Liver (tissue), 9 donors: ENCODE data around the gene SEMA4C. TPM values are rescaled to one million over a fixed set of nuclear protein-coding genes. Genes with fewer than 3 reads are reported as not detected.

Experiments
- DNase-seq: peaks from one replicate; pipeline ENCODE4 v3.0.0-alpha.2; 2017; ENCODE audit warnings: low spot score
- H3K27ac ChIP-seq, 2 donors: one replicate each; pipeline ENCODE4 v1.7.0; 2013; ENCODE audit warnings: inconsistent platforms in 2 of 2, low read length in 2 of 2, control low read depth in 1 of 2, low read depth in 1 of 2, mild to moderate bottlenecking in 1 of 2
- H3K27me3 ChIP-seq, 4 donors: one replicate each; pipeline versions ENCODE4 v1.6.1 to v1.7.0; 2013; ENCODE audit warnings: low read length in 3 of 4, inconsistent platforms in 1 of 4, mild to moderate bottlenecking in 1 of 4, moderate library complexity in 1 of 4; ENCODE audit not compliant: control insufficient read depth in 4 of 4, insufficient read depth in 4 of 4
- H3K36me3 ChIP-seq, 4 donors: one replicate each; pipeline versions ENCODE4 v1.6.1 to v1.7.0; 2013; ENCODE audit warnings: low read length in 3 of 4, mild to moderate bottlenecking in 3 of 4, low read depth in 1 of 4, moderate library complexity in 1 of 4; ENCODE audit not compliant: control insufficient read depth in 4 of 4, insufficient read depth in 3 of 4
- H3K4me1 ChIP-seq, 4 donors: one replicate each; pipeline versions ENCODE4 v1.6.1 to v1.7.0; 2013; ENCODE audit warnings: low read length in 3 of 4, mild to moderate bottlenecking in 3 of 4, moderate library complexity in 1 of 4; ENCODE audit not compliant: control insufficient read depth in 4 of 4, insufficient read depth in 4 of 4
- H3K4me3 ChIP-seq, 3 donors: one replicate each; pipeline versions ENCODE4 v1.6.1 to v1.7.0; 2013; ENCODE audit warnings: low read length in 3 of 3, control low read depth in 1 of 3, low read depth in 1 of 3, mild to moderate bottlenecking in 1 of 3
- H3K9ac ChIP-seq, 2 donors: one replicate each; pipeline ENCODE4 v1.7.0; 2013; ENCODE audit warnings: low read length in 2 of 2, mild to moderate bottlenecking in 2 of 2, moderate library complexity in 2 of 2, control low read depth in 1 of 2, low read depth in 1 of 2
- H3K9me3 ChIP-seq, 4 donors: one replicate each; pipeline versions ENCODE4 v1.6.1 to v1.7.0; 2013; ENCODE audit warnings: low read length in 3 of 4; ENCODE audit not compliant: control insufficient read depth in 4 of 4
- EGR1 ChIP-seq, 2 donors: IDR thresholded peaks; 2 replicates each; pipeline ENCODE4 v1.6.1; 2016 to 2018; ENCODE audit warnings: antibody characterized with exemption in 2 of 2, low read depth in 2 of 2
- FOXA1 ChIP-seq: IDR thresholded peaks from 2 replicates; pipeline ENCODE4 v1.6.1; 2016; ENCODE audit warnings: antibody characterized with exemption
- FOXA2 ChIP-seq: IDR thresholded peaks from 2 replicates; pipeline ENCODE4 v1.6.1; 2016; ENCODE audit warnings: antibody characterized with exemption
- GABPA ChIP-seq, 2 donors: IDR thresholded peaks in 1 of 2; conservative IDR thresholded peaks in 1 of 2; 2 replicates each; pipeline ENCODE4 v1.6.1; 2016; ENCODE audit warnings: antibody characterized with exemption in 2 of 2, mild to moderate bottlenecking in 1 of 2, moderate library complexity in 1 of 2
- HNF4A ChIP-seq, 2 donors: conservative IDR thresholded peaks; 2 replicates each; pipeline ENCODE4 v1.6.1; 2016; ENCODE audit warnings: antibody characterized with exemption in 2 of 2, mild to moderate bottlenecking in 2 of 2
- HNF4G ChIP-seq: IDR thresholded peaks from 2 replicates; pipeline ENCODE4 v1.6.1; 2016; ENCODE audit warnings: antibody characterized with exemption
- JUND ChIP-seq, 2 donors: IDR thresholded peaks; 2 replicates each; pipeline ENCODE4 v1.6.1; 2016; ENCODE audit warnings: antibody characterized with exemption in 2 of 2
- NR2F2 ChIP-seq: IDR thresholded peaks from 2 replicates; pipeline ENCODE4 v1.6.1; 2016; ENCODE audit warnings: antibody characterized with exemption
- RAD21 ChIP-seq, 2 donors: IDR thresholded peaks; 2 replicates each; pipeline ENCODE4 v1.6.1; 2016; ENCODE audit warnings: antibody characterized with exemption in 2 of 2, mild to moderate bottlenecking in 2 of 2
- RXRA ChIP-seq, 2 donors: IDR thresholded peaks; 2 replicates each; pipeline ENCODE4 v1.6.1; 2017 to 2018; ENCODE audit warnings: antibody characterized with exemption in 2 of 2, mild to moderate bottlenecking in 1 of 2
- TAF1 ChIP-seq: conservative IDR thresholded peaks from 2 replicates; pipeline ENCODE4 v1.6.1; 2016; ENCODE audit warnings: antibody characterized with exemption, mild to moderate bottlenecking
- YY1 ChIP-seq: IDR thresholded peaks from 2 replicates; pipeline ENCODE4 v1.6.1; 2016; ENCODE audit warnings: antibody characterized with exemption, mild to moderate bottlenecking
- WGBS: extraction: QIAGEN DNeasy Blood & Tissue Kit; methylation state at CpG from one replicate; pipeline ENCODE4 v1.1.7; 2013; 5-methylcytosine and 5-hydroxymethylcytosine counted together
- polyA plus RNA-seq, 2 donors: library from polyadenylated mRNA; stranded (reverse) in 1 of 2; unstranded in 1 of 2; fragments of 200-250 nt in 1 of 2; fragments of >200 nt in 1 of 2; fragmentation: Nextera tagmentation in 1 of 2; extraction: Ambion mirVana in 1 of 2; gene quantifications; one replicate each; pipeline versions ENCODE4 v1.2.1 to v1.2.3, GENCODE V29; 2013 to 2015
- total RNA-seq, 2 donors: library from RNA; depleted of rRNA; stranded (reverse); fragments of >200 nt; gene quantifications; one replicate each; pipeline ENCODE4 v1.2.3, GENCODE V29; 2014
- TF ChIP-seq, protein P1 (sequence below): IDR thresholded peaks from 2 replicates; pipeline ENCODE4 v1.6.1; 2016; ENCODE audit warnings: antibody characterized with exemption
- TF ChIP-seq, protein P2 (sequence below): IDR thresholded peaks from 2 replicates; pipeline ENCODE4 v1.6.1; 2016; ENCODE audit warnings: antibody characterized with exemption
- TF ChIP-seq, protein P3 (sequence below): IDR thresholded peaks from 2 replicates; pipeline ENCODE4 v1.6.1; 2016; ENCODE audit warnings: antibody characterized with exemption, mild to moderate bottlenecking
- TF ChIP-seq, protein P4 (sequence below): IDR thresholded peaks from 2 replicates; pipeline ENCODE4 v1.6.1; 2016; ENCODE audit warnings: antibody characterized with exemption
- donor health status: healthy.
- donor health status: healthy.
- donor health status: healthy.
- donor health status: healthy.
- donor health status: healthy.

SEMA4C gene
- total and polyA plus RNA-seq, 4 donors: 3.7 to 23.2 (median 13.2) TPM

DNA sequence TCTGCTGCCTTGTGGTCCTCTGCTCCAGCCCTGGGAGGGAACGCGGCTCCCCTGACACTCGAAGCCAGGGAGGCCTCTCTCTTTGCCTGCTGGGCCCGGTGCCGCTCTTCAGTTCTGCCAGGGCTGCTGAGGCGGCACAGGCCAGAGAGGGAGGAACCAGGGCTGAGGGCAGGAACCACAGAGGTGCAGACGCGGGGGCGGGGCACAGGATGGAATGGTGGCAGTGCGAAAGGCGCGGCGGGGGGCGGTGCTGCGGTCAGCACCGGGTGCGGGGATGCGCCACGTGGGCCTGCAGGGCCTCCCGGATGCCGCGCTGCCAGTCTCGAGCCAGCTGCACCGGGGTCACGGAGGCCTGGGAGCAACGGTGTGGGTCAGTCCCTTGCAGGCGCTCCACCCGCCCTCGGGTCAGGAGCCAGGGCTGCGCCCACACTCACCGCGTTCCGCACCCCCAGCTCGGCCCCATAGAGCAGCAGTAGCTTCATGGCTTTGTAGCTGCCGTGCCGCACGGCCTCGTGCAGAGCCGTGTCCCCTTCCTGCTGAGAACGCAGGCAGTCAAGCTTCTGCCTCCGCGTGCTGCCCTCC is 30.5 kb downstream of the SEMA4C start:
- no peaks in the 10 kb centered on the region for H3K9me3 ChIP-seq
- WGBS: 58% methylated on average over 42 of the region's 42 CpGs
- no peaks in the 10 kb centered on the region for H3K27me3 ChIP-seq
- no peak overlapping the region for H3K27ac ChIP-seq
- DNase-seq: no peak
- H3K9ac ChIP-seq: no peak overlapping the region
- H3K4me1 ChIP-seq: peaks cover 0 to 5% (median 0%) of the 10 kb centered on the region in 4 donors
- H3K4me3 ChIP-seq: no peak overlapping the region
- TF ChIP-seq JUND (IDR thresholded peaks at IDR 0.05) (no peak), HNF4G (no peak), FOXA2 (no peak), RAD21 (IDR thresholded peaks at IDR 0.05) (no peak), NR2F2 (no peak), HNF4A (conservative IDR thresholded peaks at IDR 0.05) (no peak), YY1 (no peak), RXRA (IDR thresholded peaks at IDR 0.05) (no peak), GABPA (IDR thresholded peaks at IDR 0.05 in 1 of 2, conservative IDR thresholded peaks at IDR 0.05 in 1 of 2) (no peak), EGR1 (IDR thresholded peaks at IDR 0.05; ENCODE audit: low read depth in 2 of 2) (no peak), FOXA1 (no peak), TAF1 (no peak)
- TF ChIP-seq, protein P1, sequence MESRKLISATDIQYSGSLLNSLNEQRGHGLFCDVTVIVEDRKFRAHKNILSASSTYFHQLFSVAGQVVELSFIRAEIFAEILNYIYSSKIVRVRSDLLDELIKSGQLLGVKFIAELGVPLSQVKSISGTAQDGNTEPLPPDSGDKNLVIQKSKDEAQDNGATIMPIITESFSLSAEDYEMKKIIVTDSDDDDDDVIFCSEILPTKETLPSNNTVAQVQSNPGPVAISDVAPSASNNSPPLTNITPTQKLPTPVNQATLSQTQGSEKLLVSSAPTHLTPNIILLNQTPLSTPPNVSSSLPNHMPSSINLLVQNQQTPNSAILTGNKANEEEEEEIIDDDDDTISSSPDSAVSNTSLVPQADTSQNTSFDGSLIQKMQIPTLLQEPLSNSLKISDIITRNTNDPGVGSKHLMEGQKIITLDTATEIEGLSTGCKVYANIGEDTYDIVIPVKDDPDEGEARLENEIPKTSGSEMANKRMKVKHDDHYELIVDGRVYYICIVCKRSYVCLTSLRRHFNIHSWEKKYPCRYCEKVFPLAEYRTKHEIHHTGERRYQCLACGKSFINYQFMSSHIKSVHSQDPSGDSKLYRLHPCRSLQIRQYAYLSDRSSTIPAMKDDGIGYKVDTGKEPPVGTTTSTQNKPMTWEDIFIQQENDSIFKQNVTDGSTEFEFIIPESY: no peak
- TF ChIP-seq, protein P2, sequence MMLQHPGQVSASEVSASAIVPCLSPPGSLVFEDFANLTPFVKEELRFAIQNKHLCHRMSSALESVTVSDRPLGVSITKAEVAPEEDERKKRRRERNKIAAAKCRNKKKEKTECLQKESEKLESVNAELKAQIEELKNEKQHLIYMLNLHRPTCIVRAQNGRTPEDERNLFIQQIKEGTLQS: no peak
- TF ChIP-seq, protein P3, sequence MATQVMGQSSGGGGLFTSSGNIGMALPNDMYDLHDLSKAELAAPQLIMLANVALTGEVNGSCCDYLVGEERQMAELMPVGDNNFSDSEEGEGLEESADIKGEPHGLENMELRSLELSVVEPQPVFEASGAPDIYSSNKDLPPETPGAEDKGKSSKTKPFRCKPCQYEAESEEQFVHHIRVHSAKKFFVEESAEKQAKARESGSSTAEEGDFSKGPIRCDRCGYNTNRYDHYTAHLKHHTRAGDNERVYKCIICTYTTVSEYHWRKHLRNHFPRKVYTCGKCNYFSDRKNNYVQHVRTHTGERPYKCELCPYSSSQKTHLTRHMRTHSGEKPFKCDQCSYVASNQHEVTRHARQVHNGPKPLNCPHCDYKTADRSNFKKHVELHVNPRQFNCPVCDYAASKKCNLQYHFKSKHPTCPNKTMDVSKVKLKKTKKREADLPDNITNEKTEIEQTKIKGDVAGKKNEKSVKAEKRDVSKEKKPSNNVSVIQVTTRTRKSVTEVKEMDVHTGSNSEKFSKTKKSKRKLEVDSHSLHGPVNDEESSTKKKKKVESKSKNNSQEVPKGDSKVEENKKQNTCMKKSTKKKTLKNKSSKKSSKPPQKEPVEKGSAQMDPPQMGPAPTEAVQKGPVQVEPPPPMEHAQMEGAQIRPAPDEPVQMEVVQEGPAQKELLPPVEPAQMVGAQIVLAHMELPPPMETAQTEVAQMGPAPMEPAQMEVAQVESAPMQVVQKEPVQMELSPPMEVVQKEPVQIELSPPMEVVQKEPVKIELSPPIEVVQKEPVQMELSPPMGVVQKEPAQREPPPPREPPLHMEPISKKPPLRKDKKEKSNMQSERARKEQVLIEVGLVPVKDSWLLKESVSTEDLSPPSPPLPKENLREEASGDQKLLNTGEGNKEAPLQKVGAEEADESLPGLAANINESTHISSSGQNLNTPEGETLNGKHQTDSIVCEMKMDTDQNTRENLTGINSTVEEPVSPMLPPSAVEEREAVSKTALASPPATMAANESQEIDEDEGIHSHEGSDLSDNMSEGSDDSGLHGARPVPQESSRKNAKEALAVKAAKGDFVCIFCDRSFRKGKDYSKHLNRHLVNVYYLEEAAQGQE: no peak
- TF ChIP-seq, protein P4, sequence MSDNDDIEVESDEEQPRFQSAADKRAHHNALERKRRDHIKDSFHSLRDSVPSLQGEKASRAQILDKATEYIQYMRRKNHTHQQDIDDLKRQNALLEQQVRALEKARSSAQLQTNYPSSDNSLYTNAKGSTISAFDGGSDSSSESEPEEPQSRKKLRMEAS: no peak
- H3K36me3 ChIP-seq: peaks cover 0 to 17% (median 6%) of the 10 kb centered on the region in 4 donors
